ENCODE data around the gene TJP3.

TJP3 gene

DNA sequence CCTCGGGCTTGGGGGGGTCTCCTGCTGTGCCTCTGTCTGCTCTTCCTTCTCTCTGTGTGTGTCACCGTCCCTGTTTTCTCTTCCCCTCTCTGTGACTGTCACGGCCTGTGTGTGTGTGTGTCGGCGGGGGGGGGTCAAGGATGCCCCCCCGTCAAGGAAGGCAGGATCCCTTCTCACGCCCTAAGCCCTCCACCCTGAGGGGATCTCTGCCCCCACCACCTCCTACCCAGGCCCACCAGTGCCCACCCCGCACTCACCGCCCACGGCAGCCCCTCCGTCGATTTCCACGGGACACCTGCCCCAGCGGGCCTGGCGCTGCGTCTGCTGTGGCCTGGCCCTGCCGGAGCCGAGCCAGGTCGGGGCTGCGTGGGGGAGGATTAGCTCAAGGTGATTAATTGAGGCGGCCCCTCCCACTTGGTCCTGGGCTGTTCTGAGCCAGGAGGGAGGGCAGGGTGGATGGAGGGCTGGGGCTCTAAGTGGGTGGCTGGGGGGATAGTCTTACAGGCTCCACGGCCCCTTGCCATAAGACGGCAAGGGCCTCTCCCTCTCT, 63.8 kb downstream of the TJP3 start, which contains the start of gene RAX2:
Gene RAX2, minus strand, starts transcription at position 323 of the 550 bp plus-strand sequence. CDS start 486 bp downstream, outside the sequence.
- TF ChIP-seq, protein P1, sequence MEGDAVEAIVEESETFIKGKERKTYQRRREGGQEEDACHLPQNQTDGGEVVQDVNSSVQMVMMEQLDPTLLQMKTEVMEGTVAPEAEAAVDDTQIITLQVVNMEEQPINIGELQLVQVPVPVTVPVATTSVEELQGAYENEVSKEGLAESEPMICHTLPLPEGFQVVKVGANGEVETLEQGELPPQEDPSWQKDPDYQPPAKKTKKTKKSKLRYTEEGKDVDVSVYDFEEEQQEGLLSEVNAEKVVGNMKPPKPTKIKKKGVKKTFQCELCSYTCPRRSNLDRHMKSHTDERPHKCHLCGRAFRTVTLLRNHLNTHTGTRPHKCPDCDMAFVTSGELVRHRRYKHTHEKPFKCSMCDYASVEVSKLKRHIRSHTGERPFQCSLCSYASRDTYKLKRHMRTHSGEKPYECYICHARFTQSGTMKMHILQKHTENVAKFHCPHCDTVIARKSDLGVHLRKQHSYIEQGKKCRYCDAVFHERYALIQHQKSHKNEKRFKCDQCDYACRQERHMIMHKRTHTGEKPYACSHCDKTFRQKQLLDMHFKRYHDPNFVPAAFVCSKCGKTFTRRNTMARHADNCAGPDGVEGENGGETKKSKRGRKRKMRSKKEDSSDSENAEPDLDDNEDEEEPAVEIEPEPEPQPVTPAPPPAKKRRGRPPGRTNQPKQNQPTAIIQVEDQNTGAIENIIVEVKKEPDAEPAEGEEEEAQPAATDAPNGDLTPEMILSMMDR (IDR thresholded peaks at IDR 0.05; ENCODE audit: borderline replicate concordance, insufficient read depth, low read depth, low read length), result no peak
- no peak within 1 kb of the TSS for H3K4me3 ChIP-seq (ENCODE audit: low read depth, low read length)

DNA sequence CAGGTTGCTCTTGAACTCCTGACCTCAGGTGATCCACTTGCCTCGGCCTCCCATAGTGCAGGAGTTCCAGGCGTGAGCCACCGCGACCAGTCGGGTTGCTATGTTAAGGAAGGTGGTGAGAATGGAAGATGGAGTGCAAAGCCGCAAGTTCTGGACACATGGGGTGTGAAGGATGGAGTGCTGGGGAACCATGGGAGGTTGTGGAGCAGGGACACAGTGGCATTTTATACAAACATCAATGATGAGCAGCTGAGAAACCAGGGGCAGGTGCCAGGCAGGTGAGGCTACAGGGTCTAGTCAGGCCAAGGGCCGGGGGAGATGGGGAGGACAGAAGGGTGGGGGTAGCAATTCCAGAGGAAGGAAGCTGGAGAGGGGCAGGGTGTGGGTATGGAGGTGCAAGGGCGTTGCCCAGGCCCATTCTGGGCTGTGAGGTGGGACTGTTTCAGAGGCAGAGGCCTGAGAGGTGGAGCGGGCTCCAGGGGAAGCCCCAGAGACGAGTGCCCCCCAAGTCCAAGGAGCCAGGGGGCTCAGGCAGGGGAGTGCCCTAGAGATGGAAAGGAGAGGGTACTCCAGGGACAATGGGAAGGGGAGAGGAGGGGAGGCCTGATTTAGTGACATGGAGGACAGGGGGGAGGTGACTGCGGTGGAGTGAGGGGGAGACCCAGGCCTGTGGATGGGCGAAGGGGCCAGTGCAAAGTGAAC, 65.8 kb downstream of the TJP3 start:
- TF ChIP-seq, protein P1 (IDR thresholded peaks at IDR 0.05; ENCODE audit: borderline replicate concordance, insufficient read depth, low read depth, low read length), result no peak
- no peak overlapping the region for H3K4me3 ChIP-seq (ENCODE audit: low read depth, low read length)

DNA sequence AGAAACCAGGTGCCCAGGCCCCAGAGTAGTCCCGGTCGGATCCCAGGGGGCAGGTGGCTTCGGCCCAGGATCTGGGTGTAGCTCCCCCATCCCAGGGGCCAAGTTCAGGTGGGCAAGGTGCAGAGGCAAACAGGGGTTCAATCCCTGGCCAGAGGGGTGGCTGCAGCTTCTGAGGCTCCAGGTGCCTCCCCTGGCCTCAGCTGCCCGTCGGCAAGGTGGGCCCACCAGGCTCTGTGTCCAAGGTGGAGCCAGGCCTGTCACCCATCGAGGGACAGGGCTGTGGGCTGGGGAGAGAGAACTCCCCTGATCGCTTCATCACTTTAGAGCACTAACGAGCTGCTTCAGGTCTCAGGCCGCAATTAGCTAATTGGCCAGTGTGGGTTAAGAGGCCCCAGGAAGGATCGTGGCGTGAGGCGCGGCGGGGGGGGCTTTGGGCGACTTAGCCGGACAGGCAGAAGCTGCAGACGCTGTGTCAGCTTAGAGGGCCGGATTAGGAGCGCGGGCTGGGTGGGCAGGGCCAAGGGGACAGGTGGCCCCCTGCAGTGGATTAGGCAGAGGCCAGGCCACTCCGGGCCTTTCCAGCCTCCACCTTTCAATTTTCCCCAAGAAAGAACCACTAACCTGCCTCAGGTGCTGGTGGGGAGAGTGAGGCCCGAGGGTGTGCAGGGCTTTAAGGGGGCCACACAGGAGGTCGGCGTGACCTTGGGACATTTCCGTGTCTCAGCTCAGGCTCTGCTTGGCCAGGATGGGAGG, 66.6 kb downstream of the TJP3 start:
- TF ChIP-seq, protein P1 (IDR thresholded peaks at IDR 0.05; ENCODE audit: borderline replicate concordance, insufficient read depth, low read depth, low read length), result no peak
- no peak overlapping the region for H3K4me3 ChIP-seq (ENCODE audit: low read depth, low read length)

DNA sequence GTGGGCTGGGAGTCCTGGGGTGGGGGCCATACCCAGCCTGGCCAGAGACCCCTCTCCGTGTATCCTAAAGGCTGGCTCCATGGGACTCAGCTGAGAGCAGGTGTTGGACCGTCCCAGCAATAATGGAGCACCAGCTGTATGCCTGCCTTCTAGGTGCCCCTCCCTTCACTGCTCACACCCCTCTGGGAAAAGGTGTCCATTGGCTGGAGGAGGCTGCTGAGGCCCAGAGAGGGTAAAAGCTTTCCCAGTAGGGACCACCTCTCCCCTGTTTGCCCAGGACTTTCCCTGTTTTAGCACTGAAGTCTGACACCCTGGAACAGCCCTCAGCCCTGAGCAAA, 67.2 kb downstream of the TJP3 start:
- TF ChIP-seq, protein P1 (IDR thresholded peaks at IDR 0.05; ENCODE audit: borderline replicate concordance, insufficient read depth, low read depth, low read length), result no peak
- no peak overlapping the region for H3K4me3 ChIP-seq (ENCODE audit: low read depth, low read length)

DNA sequence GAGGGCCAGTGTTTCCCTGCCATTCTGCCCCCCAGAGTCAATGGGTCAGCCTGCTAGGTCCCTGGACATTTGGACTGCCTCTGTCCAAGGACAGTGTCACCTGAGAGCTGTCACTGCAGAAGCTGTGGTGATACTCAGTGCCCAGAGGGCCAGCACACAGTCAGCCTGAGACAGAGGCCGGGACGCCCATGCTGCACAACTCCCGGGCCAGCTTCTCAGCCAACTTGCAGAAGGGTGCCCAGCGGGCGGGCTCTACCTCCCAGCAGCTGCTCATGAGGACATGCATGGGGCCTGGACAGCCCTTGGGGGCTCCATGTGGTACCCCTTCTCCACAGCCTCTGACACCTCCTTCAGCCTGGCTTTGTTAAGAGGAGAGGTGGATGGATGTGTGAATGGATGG, 67.6 kb downstream of the TJP3 start:
- no peak overlapping the region for H3K4me3 ChIP-seq (ENCODE audit: low read depth, low read length)
- TF ChIP-seq, protein P1 (IDR thresholded peaks at IDR 0.05; ENCODE audit: borderline replicate concordance, insufficient read depth, low read depth, low read length), result no peak

DNA sequence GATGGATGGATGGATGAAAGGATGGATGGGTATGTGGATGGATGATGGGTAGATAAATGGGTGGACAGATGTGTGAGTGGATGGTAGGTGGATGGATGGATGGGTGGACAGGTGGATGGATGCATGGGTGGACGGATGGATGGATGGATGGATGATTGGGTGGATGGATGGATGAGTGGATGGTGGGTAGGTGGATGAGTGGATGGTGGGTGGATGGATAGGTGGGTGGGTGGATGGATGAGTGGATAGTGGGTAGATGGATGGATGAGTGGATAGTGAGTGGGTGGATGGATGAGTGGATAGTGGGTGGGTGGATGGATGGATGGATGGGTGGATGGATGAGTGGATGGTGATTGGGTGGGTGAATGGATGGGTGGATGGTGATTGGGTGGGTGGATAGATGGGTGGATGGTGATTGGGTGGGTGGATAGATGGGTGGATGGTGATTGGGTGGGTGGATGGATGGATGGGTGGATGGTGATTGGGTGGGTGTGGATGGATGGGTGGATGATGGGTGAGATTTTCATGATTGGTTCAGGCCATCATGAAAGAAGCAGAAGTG, 68.4 kb downstream of the TJP3 start:
- TF ChIP-seq, protein P1 (IDR thresholded peaks at IDR 0.05; ENCODE audit: borderline replicate concordance, insufficient read depth, low read depth, low read length), result no peak
- no peak overlapping the region for H3K4me3 ChIP-seq (ENCODE audit: low read depth, low read length)

Measured in GM12875 (cell line).